Measurements from ENCODE around the gene SRGAP1.
"Not testable (repeated sequence)": the region's sequence is repeated elsewhere in the genome, so short reads cannot be mapped to it uniquely, and the experiment has no call there.

SRGAP1 gene

GRCh38 chr12:64063121-64063520, 218.6 kb downstream of the SRGAP1 start:
- DNase-seq: no peak

- no peak for DNase-seq
Measured at GRCh38 chr12:64064240-64064639, 219.7 kb downstream of the SRGAP1 start.

DNA sequence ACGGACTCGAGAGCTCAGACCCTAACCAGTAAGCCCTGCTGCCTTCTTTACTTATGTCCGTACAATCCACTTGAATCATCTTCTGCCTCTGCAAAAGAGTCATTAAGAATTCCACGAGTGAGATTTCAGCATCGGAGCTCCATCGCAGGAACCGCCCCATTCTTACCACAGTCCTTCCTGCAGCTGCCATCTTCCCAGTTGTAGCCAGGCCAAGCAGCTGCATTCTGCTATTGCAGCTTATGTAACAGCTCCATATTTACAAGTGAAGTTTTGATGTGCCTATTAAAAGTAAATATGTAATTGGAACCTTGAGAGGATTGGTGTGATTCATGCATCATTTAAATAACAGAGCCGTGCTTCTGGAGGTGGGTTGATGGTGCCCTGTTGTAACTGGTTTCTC, 220.2 kb downstream of the SRGAP1 start:
- DNase-seq: no peak

DNA sequence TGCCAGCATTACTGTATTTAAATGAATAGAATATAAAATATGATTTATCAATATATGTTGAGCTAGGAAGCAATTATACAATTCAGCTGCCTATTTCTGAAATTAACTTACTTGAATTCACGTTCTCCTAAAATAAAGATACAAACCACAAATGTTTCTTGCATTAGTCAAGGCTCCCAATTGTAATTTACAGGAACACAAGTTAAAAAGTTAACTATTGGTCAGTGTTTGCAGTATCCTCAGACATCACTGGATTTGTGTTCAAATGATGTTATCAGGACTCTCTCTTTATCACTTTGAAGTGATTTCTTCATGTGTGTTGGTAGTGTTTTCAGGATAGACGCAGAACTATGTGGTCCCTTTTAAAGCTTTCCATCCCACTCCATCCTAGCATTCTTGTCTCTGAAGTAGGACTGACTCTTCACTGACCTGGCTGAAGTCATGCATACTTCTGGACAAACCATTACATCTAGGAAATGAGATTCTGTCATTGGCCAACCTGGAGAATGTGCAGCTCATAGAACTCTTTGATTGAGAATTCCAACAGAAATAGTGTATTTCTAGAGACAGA, 221.5 kb downstream of the SRGAP1 start:
- no peak for DNase-seq

- DNase-seq: no peak
Measured at GRCh38 chr12:64066776-64067175, 222.3 kb downstream of the SRGAP1 start.

DNA sequence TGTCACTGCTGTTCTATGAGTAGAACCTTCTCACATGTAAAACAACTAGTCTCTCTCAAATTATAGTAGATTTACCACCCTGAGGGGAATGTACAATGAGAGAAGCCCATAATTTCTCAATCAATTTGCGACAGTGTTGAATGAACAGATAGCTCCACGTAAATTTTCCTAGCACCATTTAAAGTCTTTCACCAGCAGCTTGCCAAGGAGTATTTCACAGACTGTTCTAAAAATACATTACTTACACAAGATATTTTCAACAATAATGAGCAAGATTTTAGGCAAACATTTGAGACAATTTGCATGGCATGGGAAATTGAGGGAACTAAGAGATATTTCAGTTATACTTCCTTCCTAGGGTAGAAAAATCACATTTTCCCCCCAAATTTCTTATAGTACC, 226.0 kb downstream of the SRGAP1 start:
- DNase-seq: peak; percentile 25

DNA sequence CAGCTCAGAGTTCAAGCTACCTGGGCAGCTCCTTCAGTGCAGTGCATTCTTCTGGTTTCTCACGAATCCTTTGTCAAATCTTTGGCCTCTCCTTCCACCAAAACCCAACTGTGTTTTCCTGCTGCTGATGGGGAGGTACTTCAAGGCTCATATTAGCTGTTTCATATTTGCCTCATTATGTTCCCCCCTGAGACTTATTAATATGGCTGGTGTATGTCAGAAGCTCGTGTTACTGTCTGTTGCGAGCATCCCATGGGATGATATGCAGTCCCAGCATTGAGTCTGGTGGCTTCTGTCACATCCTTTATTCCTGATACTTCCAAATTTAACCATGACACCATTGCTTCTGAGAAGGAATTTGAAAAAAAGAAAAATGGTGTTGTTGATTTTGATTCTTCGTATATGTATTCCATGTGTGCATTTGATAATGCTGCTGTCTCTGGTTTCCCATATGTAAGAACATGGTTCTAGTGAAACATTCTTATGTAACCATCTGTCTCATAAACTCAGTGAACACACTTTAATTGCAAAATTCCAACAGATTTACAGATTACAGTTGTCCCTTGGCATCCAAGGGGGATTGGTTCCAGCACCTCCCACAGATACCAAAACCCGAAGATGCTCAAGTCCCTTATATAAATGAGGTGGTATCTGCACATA, 228.5 kb downstream of the SRGAP1 start:
- DNase-seq: no peak

GRCh38 chr12:64076565-64076964, 232.1 kb downstream of the SRGAP1 start:
- DNase-seq: not testable (repeated sequence)

DNA sequence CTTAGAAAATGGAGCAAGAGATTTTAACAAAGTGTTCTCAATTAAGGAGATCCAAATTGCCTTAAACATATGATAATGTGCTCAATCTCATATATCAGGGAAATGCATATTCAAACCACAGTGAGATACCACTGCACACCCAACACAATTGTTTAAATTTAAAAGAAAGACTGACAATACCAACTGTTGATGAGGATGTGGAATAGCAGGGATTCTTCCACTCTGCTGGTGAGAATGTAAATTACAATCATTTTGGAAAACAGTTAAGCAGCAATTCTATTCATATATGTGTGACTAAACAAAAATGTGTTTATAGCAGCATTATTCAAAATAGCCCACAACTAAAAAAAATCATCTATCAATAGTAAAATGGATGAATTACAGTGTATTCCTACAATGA, 233.4 kb downstream of the SRGAP1 start:
- no peak for DNase-seq

DNA sequence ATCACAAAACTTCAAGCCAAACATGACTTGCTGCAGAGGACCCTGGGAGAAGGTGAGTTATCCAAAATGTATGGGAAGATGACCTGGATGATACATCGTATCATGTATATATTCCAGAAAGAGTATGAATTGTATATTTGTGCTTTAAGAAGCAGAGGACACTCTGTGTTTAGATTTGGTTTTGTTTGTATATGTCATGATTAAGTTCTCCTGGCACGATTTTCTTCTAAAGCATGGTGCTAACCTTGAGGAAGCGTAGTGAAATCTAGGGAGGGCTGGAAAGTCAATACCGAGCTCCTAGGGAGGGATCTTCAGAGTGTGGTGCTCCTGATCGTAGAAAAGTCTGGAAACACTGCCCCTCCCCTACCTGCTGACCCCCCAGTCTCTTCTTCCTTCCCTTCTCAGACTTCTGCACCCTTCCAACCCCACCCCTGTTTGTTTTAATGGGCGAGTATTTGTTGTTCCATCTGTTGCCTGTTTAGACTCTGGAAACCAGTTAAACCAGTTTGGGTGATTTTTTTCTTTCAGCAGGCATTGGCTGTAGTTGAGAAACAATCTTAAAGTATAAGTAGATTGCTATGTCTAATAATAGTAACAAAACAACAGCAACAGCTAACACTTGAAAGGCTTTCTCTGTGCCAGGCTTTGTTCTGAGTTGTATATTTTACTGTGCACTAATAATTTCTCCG, 236.0 kb downstream of the SRGAP1 start:
- no peak for DNase-seq

- DNase-seq: no peak
Measured at GRCh38 chr12:64081008-64081404, 236.5 kb downstream of the SRGAP1 start.

DNA sequence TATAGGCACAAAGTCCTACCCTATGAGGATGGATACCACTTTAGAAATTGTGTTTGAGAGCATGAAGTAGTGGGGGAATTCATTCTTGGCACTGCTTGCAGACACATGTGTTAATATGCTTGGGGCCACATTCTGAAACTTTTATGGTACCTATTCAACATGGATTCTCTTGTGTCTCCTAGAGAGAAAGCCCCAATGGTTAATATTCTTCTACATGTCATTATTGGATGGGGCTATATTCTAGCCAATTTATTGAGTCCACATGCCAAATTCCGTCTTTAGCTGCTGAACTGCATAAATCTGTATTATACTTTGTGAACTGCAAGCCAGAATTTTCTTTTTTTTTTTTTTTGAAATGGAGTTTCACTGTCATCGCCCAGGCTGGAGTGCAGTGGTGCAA, 237.6 kb downstream of the SRGAP1 start:
- no peak for DNase-seq

GRCh38 chr12:64082866-64083268, 238.4 kb downstream of the SRGAP1 start:
- DNase-seq: no peak

DNA sequence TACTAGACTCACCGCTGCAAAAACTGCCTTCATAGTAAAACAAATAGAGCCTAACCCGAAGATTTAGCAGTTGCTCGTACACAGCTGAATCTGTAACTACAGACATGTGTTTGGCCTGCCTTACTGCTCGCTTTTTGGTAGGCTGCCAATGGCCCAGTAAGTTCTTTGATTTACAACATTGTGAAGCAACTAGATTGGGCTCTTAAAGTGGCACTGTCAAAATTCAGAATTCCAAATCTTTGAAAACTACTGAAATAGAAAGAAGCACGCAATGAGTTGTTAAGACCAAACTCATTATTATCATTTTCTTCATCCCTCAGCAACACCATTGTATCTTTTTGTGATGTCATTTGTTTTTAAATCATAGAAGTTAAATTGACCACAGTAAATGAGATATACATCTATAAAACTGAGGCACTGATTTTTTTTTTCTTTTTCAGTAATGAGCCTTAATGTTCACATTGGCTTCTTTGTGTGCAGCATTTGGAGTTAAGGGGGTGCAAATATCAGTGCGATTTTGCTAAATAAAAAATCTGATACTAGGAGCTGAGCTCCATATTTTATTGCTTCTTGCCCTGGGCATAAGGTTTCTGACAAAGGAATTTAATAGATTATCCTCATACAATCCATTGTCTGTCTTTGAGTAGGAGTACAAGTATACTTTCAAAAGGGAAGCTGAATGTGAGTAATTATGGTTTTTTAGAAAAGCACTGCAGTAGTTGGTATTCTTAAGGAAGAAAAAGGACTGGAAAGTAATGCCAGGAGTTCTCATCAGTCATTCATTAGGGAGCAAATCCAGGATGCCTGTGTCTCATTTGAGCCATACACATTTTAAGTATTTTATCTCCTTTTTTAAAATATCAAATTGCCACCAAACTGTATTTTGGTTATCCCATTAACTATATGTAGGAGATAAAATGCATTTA, 239.0 kb downstream of the SRGAP1 start:
- no peak for DNase-seq

DNA sequence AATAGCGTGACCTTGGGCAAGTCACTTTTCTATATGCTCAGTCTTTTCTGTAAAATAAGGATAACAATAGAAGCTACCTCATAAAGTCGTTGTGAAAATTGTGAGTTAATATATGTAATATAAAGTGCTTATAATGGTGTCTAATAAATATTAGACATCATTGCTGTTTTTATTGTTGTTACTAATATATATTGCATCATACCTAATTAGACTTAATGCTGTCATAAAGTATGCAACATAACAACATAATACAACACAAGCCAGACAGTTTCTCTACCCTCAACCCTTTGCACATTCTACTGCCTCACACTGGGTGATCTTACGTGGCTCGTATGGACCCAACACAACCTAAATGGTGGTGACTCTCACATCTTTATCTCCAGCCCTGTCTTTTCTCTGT, 240.7 kb downstream of the SRGAP1 start:
- no peak for DNase-seq

- DNase-seq: no peak
Measured at GRCh38 chr12:64085996-64086395, 241.5 kb downstream of the SRGAP1 start.

DNA sequence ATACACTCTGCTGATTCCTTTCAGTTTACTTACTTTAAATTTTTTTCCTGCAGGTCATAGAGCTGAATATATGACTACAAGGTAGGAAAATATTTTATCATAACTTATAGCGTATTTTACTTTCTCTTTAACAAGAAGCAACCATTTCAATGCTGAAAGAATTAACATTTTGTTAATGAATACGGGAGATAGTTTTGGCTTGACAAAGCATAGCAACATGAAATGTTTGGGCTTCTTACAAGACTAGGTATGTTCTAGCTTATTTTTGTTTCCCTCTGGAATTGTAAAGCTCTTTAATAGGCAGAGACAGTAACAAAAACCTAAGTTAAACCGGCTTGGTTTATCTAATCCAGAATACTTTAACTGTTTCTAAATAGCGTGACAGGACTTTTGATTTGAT, 242.4 kb downstream of the SRGAP1 start:
- no peak for DNase-seq

DNA sequence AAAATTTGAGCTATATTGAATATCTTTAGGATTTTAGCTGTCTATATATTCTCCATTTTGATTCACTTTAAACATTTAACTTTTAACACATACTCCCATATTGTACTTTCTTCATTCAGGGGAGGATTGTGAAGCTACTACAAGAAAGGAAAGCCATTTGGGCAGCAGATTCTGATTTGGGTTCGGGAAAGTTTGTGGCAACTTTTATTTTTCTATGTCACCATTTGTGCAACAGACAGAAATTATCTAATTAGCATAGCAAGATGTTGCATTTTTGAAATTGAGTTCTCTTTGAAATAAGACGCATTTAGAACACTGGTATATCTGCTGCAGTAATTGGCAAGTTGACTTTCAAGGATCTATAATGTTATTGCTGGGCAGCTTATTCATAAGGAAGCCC, 243.3 kb downstream of the SRGAP1 start:
- no peak for DNase-seq

DNA sequence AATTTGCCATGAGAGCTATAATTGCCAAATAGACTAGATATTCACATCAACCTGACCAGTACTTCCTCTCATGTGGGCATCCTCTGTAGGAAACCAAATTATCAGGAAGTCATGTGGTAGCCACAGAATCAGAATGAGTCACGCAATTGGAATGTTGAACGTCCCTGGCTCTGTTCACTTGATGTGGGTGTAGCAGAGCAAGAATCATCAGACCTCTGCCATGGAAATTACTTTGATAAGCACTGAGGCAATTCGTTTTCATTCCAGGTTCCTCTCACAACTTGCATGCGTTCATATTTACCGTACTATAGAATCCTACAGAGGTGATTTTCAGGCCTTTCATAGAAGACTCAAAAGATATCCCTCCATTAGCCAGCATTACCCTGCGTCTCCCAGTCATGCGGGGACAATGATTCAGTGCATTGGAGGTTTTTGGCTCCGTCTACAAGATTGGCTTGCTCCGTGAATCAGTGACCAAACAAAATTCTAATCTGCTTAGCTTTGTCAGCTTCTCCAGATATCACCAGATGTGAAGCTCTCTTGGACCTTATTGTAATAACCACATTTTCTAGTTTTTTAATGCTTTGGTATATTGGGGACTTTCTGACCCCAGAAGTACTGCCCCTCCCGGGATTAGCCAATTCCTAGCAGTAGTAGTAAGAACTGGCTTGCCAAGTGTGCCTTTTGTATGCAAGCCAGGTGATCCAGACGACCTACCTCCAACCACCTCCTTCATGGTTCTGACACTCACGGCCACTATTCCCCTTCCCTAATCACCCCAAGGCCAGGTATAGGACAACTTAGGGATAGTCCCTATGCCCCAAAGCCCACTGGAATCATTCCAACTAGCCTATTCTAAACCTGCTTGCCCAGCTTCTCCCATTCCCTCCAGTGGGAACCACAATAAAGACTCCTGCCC, 244.2 kb downstream of the SRGAP1 start:
- peak; percentile 93 for DNase-seq

GRCh38 chr12:64090047-64090446, 245.5 kb downstream of the SRGAP1 start:
- DNase-seq: peak; percentile 17

DNA sequence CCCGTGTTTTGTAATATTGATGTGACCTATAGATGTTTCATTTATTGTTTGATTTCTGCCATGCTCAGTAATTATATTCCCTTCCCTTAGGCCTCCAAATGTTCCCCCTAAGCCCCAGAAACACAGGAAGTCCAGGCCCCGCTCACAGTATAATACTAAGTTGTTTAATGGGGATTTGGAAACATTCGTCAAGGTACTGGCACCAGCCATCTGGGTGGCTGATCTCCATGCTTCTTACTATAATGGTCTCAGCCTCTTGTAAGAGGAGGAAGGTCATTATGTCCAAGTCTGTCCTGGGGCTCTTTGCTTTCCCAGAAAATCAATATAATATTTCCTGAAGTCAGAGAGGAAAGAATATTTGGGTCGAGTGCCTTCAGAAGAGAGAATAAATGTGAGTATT, 246.7 kb downstream of the SRGAP1 start:
- DNase-seq: no peak

DNA sequence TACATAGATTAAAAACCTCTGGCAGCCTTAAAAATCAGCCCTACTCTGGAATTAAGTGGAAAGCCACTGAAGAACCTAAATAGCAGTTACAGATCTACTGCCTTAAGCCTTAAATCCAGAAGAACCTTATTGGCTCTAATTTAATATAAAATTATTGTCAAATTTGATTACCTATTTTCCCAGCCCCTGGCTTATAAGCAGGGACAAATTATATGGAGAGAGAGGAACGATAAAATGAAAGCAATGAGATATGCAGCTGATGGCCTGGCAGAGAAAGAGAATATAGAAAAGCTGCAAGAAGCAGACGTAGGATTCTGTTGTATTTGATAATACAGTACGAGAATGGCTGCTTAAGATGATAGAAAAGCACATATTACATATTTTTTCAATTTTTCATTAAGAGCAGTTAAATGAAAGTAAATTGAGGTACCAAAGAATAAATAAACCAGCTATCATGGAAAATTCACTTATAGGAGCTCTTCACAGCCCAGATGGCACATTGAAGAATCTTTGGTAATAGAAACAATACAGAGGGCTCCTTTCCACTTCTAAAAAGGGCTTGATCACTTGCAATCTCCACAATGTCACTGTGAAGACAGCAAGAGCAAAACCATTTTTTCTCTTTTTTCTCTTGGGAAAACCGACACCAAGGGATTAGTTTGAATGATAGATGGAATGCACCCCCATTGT, 248.2 kb downstream of the SRGAP1 start:
- no peak for DNase-seq

All from MV-4-11 (cell line).